ENCODE results near the gene NPAS4.
"Not testable (repeated sequence)": the region's sequence is repeated elsewhere in the genome, so short reads cannot be mapped to it uniquely, and the experiment has no call there.

NPAS4 gene

DNA sequence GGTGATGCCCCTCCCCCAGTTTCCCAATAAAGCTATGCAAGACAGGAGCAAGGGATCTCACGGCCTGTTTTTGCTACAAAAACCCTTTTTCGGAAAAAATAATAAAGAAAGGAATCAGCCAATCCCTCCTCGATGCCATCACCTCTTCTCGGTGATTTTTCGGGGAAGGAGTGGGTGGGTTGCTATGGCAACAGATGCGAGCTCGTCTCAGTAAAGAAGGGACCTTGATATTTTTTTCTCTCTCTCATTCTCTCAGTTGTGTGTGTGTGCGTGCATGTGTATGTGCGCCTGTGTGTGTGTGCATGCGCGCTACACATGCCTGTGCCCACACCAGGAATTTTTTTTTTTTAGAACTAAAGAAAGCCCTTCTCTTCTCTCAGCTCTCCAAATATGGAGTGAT, 3.8 kb upstream of the NPAS4 start:
- no peak for DNase-seq (ENCODE audit: low read depth in 3 of 3)

DNA sequence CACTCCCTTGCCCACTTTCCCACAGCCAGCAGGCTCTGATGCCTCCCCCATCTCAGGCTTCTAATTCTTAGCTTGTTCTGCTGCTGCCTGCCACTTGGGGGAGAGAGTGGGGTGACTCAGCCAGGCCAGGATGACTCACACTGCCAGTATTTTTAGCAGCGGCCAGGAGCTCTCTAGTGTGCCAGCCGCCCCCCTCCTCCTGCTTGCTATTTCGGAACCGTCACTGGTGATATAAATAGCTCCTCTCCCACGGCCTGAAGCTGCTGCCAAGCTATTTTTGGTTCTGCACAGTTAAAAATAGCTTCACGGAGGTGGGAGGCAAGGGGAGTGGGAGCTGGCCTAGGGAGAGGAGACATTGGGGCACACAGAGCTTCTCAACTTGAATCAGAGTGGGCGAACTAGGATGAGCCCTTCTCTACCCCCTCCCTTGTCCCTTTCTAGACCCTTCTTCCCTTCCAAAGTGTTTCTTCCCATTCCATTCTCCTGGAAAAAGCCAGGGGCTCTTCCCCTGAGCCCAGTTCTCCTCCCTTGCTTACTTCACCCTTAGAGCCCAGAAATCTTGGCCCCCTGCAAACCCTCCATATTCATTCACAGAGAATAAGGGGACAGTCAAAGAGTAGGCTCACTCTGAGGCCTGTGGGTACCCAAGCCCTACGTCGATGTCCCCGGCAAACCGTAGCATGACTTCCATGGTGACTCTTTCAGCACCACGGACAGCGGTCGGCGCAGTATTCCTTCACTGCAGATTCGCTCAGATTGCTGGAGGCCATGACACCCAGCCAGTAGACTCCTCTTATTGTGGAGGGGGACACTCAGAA, 2.5 kb upstream of the NPAS4 start:
- peak; percentile 37 to 42 (median 40) for DNase-seq (ENCODE audit: low read depth in 3 of 3)

- no peak for DNase-seq (ENCODE audit: low read depth in 3 of 3)
Observed at GRCh38 chr11:66418986-66419308, 1.9 kb upstream of the NPAS4 start.

- no peak for DNase-seq (ENCODE audit: low read depth in 3 of 3)
Observed at GRCh38 chr11:66419825-66420224, 1.0 kb upstream of the NPAS4 start.

DNA sequence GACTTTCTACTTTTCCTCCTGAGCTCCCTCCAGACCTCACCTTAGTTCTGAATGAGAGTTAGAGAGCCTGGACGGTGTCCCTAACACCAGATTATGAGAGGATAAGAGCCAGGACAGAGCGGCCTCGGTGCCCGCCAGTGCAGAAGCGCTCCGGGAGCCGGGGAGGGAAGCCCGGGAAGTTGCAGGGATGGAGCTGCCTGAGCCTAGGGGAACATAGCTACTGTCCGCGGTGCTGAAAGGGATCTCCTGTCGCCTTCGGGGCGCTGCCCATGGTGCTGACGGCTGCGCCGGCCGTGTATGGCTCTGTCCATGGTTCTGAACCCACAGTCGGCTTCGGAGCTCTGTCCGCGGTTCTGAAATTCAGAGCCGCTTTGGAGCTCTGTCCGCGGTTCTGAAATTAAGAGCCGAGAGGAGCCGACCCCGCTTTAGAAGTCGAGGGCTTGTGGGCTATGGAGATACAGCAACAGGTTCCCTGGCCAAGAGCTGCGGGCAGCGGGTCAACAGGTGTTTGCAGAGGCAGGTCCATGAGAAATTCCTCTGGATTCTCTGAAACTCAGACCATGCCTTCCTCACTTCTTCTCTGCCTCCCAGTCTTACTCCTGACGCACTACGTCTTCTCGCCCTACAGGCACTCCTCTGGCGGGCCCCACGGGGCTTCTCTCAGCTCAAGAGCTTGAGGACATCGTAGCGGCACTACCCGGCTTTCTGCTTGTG, 814 bp downstream of the NPAS4 start:
- DNase-seq (ENCODE audit: low read depth in 3 of 3): peak; percentile 74 to 79 (median 75)

DNA sequence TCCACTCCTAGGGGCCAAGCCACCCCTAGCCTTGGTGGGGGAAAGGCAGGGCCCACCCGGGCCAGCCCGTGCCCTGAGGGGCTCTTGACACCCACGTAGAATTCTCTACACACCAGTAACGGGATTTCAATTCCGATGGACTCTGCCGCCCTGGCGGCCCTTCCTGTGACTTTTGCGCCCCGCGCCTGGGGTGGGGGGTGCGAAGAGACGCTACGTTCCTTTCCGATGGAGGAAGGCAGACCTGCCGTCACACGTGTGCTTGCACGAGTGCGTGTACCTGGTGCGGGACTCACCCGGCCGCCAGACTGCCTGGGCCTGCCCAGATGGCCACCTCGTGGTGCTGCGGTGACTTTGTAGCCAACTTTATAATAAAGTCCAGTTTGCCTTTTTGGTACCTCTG, 5.5 kb downstream of the NPAS4 start:
- DNase-seq (ENCODE audit: low read depth in 3 of 3): no peak

DNA sequence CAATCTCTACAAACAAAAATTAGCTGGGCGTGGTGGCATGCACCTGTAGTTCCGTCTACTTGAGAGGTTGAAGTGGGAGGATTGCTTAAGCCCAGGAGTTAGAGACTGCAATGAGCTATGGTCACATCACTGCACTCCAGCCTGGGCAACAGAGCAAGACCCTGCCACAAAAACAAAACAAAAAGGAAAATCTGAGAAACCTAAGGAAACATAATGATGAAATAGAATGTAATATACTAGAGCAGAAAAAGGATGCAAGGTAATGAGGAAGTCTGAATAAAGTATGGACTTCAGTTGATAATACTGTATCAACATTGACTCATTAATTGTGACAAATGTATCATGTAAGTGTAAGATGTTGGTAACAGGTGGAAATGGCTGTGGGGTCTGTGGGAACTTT, 8.1 kb downstream of the NPAS4 start:
- no peak for DNase-seq (ENCODE audit: low read depth in 3 of 3)

- DNase-seq (ENCODE audit: low read depth in 3 of 3): peak; percentile 55 to 68 (median 57)
Observed at GRCh38 chr11:66429983-66430602, 9.3 kb downstream of the NPAS4 start.

- DNase-seq (ENCODE audit: low read depth in 3 of 3): not testable (repeated sequence)
Observed at GRCh38 chr11:66431287-66431686, 10.5 kb downstream of the NPAS4 start.

- DNase-seq (ENCODE audit: low read depth in 3 of 3): not testable (repeated sequence)
Observed at GRCh38 chr11:66431871-66432329, 11.1 kb downstream of the NPAS4 start.

GRCh38 chr11:66432597-66432996, 11.8 kb downstream of the NPAS4 start:
- no peak for DNase-seq (ENCODE audit: low read depth in 3 of 3)

- DNase-seq (ENCODE audit: low read depth in 3 of 3): no peak
Observed at GRCh38 chr11:66437979-66438503, 17.2 kb downstream of the NPAS4 start.

DNA sequence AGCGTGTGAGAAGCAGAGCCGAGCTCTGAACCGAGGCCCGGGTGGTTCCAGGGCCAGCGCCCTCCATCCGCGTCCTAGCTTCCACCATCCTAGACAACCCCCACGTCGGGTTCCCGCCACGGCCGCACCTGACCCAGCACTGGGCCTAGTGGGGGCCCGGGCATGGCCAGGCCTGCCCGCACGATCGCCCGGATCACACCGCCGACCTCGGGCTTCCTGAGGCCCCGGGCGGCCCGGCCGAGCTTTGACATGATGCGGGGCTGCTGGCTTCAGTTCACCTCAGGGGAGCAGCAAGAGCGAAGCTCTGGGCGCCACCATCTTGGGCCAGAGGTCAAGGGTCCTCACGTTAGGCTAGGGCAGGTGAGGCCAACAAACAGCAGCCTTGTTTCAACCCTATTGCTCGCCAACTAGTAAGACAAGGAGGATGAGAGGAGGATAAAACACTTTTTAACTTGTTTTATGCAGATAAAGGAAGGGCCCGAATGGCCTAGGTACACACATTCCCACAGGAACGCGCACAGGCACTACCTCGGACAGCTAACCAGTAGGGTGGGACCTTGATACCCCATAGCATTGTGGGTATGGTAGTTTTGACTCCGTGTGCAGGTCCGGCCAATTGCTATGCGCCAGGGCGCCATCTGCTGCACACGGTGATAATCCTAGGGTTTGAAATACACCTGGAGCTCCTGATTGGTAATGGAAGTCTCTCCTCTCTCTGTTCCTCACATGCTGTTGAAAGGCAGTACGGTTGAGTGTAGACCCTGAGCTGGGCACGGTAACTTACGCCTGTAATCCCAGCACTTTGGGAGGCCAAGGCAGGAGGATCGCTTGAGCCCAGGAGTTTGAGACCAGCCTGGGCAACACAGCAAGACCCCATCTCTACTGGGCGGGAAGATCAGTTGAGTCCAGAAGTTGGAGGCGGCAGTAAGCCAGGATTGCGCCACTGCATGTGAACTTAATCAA, 17.9 kb downstream of the NPAS4 start, which contains the start of gene MRPL11:
TSS of gene MRPL11 (minus strand) at position 345 of the 963 bp plus-strand sequence. CDS start at position 251, 94 bp downstream.
- DNase-seq (ENCODE audit: low read depth in 3 of 3): peak; percentile 74 to 88 (median 76)

GRCh38 chr11:66440101-66440939, 19.5 kb downstream of the NPAS4 start:
- not testable (repeated sequence) for DNase-seq (ENCODE audit: low read depth in 3 of 3)

- DNase-seq (ENCODE audit: low read depth in 3 of 3): not testable (repeated sequence)
Observed at GRCh38 chr11:66440940-66441282, 20.1 kb downstream of the NPAS4 start.

GRCh38 chr11:66443602-66444001, 22.8 kb downstream of the NPAS4 start:
- DNase-seq (ENCODE audit: low read depth in 3 of 3): no peak

GRCh38 chr11:66447012-66447411, 26.2 kb downstream of the NPAS4 start:
- no peak for DNase-seq (ENCODE audit: low read depth in 3 of 3)

GRCh38 chr11:66448523-66448922, 27.7 kb downstream of the NPAS4 start:
- DNase-seq (ENCODE audit: low read depth in 3 of 3): no peak

DNA sequence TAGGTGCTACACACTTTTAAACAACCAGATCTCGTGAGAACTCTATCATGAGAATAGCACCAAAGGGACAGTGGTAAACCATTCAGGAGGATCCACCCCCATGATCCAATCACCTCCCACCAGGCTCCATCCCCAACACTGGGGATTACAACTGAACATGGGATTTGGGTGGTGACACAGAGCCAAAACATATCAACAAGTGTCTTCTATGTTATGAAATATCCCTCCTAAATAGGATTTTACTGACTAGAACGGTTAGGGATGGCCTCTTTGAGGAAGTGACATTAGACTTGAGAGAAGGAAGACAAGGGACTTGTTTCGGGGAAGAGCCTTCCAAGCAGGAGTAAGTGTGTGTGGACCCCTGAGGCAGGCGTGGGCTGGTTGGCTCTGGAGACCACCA, 29.7 kb downstream of the NPAS4 start:
- DNase-seq (ENCODE audit: low read depth in 3 of 3): no peak

DNA sequence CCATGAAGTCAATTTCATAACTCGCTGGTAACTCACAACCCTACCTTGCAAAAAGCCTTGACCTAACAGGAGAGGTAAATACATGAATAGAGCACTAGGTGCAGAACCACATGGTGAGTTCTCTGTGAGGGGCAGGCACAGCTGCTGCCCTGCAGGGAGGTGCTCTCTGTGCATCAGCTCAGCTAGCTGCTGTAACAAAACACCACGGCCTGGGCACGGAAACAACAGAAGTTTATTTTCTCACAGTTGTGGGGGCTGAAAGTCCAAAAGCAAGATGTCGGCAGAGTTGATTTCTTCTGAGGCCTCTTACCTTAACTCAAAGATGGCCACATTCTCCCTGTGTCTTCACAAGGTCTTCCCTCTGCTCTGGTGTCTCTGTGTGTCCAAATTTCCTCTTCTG, 30.8 kb downstream of the NPAS4 start:
- no peak for DNase-seq (ENCODE audit: low read depth in 3 of 3)

Measured in stimulated activated CD4-positive, alpha-beta T cell treated with anti-CD3 and anti-CD28 coated beads, TNF-alpha, amount 100 ng/mL, for 4 hours (primary cell).